SH-SY5Y (cell line): ENCODE measurements around the gene CDPF1.

Experiments used
- GATA2 ChIP-seq: IDR thresholded peaks from 2 replicates; pipeline ENCODE4 v1.6.1; 2011; ENCODE audit warnings: mild to moderate bottlenecking, low read depth, low read length
- GATA3 ChIP-seq: IDR thresholded peaks from 2 replicates; pipeline ENCODE4 v1.6.1; 2011; ENCODE audit warnings: low read depth, mild to moderate bottlenecking, low read length, moderate library complexity

The CDPF1 gene

DNA sequence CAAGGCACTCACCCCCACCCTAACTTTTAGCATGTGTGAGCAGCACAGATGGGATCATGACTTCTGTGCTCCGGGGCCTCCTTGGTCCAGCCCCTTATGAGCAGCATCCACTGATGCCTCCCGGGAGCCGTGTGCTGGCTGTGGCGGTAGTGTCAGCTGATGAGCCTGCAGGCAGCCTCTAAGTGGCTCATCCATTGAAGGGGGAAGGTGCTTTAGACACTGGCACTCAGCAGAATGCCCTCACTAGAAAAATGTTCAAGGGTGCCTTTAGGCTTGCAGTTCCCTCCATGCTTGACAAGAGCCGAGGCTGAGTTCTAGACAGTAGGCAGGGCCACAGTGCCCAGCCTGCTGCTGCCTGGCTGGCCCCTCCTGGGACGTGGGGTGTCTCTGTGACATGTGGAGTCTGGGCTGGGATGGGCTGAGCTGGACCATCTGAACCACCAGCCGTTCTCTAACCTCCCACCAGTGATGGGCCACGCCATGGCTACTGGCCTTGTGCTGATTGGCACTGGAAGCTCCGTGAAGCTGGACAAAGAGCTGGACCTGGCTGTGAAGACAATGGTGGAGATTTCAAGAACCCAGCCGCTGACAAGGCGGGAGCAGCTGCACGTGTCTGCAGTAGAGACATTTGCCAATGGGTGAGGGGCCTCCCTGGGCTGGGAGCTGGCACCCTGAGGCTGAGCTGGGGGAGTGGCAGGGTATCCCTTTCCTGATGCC is 23.5 kb upstream of the CDPF1 start:
- TF ChIP-seq GATA3, result no peak
- no peak for TF ChIP-seq GATA2

DNA sequence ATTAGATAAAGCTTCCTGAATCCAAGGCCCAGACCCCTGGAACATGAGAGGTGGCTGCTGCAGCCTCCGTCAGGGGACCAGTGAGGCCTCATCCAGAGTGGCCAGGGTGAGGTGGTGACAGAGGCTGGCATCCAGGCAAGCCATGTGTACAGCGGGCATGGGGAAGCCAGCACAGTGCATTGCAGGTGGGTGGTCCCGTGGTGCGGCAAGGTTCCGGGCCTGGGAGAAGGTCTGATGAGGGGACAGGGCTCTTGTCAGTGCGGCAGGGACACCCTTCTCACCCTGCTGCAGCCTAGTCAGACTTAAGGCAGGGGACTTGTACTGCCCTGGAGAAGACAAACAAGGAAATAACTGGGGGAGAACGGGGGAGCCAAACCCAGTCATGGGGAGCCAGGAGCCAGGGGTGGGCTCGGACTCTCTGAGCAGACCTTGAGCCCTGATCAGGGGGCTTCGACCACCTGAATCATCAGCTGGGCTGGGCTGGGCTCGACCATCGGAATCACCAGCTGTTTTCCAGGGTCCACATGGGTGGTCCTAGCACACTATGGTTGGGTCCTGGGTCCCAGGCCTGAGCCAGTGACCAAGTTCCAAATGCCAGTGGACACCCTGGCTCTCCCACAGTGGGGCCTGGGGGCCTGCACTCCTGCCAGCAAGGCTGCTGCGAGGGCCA is 22.8 kb upstream of the CDPF1 start:
- no peak for TF ChIP-seq GATA2

DNA sequence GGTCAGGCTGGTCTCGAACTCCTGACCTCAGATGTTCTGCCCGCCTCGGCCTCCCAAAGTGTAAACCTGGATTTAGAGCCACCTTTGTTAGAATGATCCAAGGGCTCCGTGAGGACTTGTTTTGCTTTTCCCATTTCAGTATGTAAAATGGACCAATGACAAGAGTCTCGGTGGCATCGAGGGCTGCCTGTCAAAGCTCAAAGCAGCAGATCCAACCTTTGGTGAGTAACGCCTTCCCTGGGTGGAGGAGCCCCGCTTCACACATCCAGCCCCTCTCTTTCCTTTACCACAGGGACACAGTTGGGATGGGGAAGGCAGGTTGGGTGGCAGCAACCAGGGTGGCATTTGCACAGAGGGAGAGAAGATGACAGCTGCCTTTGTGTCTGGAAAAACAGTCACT is 22.1 kb upstream of the CDPF1 start:
- no peak for TF ChIP-seq GATA2

DNA sequence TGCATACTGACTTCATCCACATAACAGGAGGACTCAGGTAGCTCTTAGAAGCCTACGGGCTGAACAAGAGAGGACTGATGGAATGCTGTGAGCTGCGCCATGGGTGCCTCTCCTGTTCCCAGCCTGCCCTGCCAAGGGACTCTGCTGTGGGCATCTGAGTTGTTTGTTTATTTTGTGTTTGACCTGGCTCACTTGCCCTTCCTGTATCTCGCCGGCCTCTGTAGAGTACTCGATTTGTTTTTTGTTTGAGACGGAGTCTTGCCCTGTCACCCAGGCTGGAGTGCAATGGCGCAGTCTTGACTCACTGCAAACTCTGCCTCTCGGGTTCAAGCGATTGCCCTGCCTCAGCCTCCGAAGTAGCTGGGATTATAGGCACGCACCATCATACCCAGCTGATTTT is 19.5 kb upstream of the CDPF1 start:
- TF ChIP-seq GATA2 (no peak), GATA3 (no peak)

DNA sequence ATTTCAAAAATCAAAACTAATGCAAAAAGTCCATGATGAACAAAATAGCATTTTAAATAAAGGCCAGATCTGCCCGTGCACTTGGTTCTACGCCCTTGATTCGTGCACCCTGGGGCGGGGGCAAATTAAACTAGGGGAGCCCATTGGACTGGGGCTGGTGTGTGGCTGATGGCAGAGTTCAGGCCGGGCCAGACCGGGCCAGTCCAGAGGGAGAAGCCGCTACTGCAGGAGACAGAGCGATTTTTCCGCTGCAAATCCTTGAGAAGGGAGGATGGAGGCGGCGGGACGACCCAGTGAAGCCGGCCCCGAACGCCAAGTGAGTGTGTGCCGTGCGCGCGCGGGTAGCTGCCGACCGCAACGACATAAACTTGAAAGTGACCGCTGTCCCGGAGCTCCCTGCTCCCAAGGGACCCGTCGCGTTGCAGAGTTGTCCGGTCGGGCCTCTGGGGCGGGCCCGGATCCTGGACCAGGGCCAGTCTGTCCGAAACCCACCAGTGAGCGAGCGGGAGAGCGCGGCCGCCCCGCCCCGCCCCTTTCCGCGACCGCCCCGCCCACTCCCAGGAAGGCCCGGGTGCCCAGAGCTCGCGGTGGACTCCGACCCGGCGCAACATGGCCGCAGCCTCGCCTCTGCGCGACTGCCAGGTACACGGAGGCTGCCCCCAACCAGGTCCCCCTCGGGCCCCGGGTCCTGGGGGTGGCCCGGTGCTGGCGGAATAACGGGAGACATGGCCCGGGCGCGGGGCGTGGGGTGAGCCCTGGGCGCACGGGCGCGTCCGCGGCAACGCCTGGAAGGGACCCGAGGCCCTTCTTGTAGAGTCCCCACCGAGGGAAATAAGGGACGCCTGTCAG is 17.6 kb upstream of the CDPF1 start, which contains the start of gene TTC38:
TSS of gene TTC38 (plus strand) at position 578 of the 849 bp plus-strand sequence. CDS start at position 610, 32 bp downstream.
- TF ChIP-seq GATA3 (no peak), GATA2 (no peak)

DNA sequence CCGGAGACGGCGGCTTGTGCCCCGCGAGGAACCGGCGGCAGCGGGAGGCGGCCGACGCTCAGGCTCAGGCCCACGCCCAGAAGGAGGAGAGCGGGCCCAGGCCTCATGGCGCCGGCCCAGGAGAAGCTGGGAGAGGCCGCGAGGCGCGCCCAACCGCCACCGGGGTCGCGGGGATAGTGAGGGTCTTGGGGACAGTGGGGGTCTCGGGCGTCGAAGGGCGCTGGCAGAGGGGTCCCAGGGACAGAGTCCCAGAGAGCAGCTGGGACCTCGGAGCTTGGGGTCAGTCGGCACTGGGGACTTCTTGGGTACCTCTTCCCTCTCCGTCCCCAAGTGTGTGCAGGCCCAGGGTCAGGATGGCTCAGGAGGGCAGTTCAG is 13.1 kb upstream of the CDPF1 start, which contains the start of gene PKDREJ:
TSS of gene PKDREJ (minus strand) at position 128 of the 375 bp plus-strand sequence. CDS start at position 107, 21 bp downstream.
- TF ChIP-seq GATA2, result no peak

DNA sequence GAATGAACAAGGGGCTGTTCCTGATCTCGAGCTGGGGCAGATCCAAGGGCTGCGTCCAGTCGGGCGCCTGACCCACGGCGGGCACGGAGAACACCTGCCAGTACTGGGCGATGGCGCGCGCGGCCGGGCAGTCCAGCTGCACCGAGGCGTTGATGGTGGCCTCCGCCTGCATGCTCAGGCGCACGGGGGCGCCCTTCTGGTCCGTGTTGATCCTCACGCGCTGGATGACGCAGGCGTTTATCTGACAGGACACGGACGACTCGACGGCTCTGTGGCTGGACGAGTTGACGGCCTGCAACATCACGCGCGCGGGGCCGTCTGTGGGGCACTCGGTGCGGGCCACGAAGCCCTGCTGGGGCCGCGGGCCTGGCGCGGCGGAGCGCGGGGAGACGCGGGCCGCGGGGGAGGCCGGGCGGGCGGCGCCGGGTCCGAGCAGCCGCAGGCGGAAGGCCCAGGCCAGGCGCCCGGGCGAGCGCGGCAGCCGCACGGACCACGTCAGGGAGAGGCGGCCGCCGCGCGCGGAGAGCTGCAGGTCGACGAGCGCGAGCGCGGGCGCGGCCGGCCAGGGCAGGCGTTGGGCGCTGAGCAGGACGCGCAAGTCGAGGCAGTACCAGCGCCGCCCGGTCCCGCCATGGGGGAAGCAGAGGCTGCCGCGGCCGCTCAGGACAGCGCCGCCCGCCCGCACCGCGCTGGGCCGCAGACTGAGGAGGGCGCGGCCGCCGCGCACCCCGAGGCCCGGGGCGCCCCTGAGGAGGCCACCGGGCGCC is 12.5 kb upstream of the CDPF1 start:
- TF ChIP-seq GATA3 (no peak), GATA2 (no peak)

DNA sequence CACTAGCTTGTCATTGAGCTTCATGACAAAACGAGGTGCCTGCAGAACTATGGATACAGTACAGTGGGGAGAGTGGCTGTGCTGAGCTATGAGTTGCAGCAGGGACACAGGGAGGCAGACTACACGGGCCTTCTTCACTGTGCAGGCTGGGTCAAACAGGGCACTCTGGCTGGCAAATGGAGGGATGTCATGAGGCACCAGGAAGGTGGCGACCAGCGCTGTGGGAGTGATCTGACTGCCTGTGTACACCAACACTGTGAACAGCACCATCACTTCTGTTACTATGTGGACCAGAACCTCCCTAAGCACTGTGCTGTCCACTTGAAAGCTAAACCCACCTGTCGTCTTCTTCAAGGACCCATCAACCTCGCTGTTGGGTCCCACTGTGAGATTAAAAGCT is 9.9 kb upstream of the CDPF1 start:
- TF ChIP-seq GATA3 (no peak), GATA2 (no peak)

DNA sequence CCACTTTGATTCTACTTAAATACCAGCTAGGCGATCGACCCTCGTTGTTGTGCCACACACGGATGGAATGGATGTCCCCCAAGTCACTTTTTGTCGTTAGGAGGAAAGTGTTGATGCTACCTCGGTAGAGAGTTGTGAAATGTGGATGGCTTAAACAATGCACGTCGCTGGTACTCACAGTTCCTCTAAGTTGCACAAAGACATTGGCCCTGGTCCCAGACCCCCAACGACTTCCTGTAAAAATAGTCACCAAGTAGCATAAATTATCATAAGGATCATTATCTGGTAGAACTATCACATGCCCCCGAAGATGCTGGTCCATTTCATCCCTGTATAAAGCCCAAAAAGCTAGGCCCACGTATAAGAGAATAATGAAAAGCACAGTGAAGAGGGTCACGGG is 9.3 kb upstream of the CDPF1 start:
- TF ChIP-seq GATA3 (no peak), GATA2 (no peak)

DNA sequence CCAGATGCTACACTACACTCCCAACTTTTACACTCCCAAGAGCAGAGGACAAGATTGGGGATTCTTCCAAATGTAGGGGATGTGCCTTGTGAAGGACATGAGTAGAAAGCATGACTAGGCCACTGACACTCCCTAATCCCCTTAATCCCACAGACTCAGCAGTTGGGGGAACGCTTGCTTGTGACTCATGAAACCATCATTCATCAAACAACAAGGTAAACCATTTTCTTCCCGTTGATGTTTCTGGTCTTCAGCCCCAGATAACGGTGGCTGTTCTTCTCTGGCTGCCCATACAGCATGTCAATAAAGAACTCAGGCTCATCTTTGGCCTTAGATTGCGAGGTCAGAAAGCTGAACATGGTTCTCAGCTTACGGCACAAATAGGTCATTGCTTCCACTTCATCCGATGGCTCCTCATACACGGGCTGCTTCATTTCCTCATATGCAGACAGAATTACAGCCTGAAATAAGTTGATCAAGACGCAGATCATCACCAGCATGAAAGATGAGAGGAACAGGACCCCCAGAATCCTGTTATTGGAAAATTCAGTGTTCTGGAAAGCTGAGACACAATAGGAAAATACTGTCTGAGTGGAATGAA is 6.4 kb upstream of the CDPF1 start:
- TF ChIP-seq GATA2 (no peak), GATA3 (no peak)

DNA sequence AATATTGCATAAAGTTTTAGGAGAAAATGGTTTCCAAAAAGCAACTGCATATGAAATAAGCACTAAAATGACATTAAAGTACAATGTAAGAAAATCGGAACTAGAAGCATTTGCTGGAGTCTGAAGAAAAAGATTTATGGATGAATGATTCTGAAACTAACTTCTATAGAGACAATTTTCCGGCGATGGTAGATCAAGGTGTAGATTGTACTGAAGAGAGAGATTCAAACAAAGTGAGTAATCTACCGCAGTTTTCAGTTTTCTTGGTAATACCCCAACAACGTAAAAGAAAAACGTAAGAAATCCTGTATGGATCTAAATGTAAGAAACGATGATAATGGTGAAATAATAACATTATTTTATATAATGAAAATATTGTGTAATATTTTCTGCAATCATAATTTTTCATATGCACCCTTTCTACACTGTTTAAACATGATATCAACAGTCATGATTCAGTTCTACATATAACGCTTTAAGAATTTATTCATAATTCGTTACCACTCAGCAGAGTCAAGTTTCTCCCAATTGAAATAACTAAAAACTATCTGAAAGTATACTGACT is 1.8 kb upstream of the CDPF1 start:
- no peak for TF ChIP-seq GATA3
- TF ChIP-seq GATA2, result no peak

DNA sequence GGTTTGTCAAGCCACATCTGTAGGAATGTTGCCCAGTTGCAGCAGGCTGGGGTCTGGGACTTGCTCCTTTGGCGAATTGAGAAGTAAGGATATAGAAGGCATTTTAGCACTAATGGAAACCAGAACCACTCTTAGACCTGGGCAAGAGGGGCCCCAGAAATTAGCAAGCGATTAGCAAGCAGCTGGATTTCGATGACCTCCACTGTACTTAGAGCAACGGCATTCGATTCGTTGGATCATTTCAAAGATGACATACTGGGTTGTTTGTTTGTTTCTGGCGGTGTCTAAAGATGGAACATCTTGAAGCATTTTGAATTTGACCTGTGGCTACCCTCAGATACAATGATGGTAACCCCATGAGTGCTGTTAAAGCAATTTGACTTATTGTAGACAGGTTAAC is 1.2 kb upstream of the CDPF1 start:
- TF ChIP-seq GATA3 (no peak), GATA2 (no peak)

DNA sequence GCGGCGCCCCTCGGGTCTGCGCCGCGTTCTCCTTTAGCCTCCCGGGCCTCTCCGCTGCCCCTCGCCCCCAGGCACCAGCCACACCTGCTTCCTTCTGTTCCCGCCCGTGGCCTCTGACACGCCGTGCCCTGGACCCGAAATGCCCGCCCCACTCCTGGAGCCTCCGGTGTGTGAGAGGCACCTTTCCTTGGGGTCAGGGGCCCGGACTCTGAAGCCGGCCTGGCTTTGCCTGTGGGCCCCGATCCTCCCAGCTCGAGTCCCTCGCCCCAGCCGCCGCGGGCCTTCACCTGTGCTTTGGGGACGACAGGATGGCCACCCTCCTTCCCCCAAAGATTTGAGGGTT is 661 bp upstream of the CDPF1 start:
- no peak for TF ChIP-seq GATA2
- no peak for TF ChIP-seq GATA3
